HepG2 (cell line): Measurements from ENCODE around the gene C16orf90.

Source experiments
- MYC ChIP-seq: sonication (generic); formaldehyde crosslinking; IDR thresholded peaks from 2 replicates; pipeline ENCODE4 v1.9.0; 2021; ENCODE audit warnings: missing genetic modification reagents, borderline replicate concordance
- NPAS2 ChIP-seq: sonication (generic); formaldehyde crosslinking; IDR thresholded peaks from 2 replicates; pipeline ENCODE4 v1.8.0; 2022; ENCODE audit warnings: mild to moderate bottlenecking, missing genetic modification reagents, borderline replicate concordance
- ZBTB40 ChIP-seq, 2 experiments: fragments of 450-650 bp in 1 of 2; sonication (generic) in 1 of 2; formaldehyde crosslinking in 1 of 2; IDR thresholded peaks; 2 replicates each; pipeline versions ENCODE4 v1.6.1 to v1.8.0; 2016 to 2022; ENCODE audit warnings: antibody characterized with exemption in 1 of 2, mild to moderate bottlenecking in 1 of 2, missing genetic modification reagents in 1 of 2

GRCh38 chr16:3510416-3510815 is 15.1 kb upstream of the C16orf90 start:
- no peak for TF ChIP-seq ZBTB40 (IDR thresholded peaks at IDR 0.05)
- no peak for TF ChIP-seq ZBTB40 (CRISPR knock-in tag; IDR thresholded peaks at IDR 0.05)
- TF ChIP-seq NPAS2 (CRISPR knock-in tag): no peak
- TF ChIP-seq MYC: no peak
